Subcutaneous adipose tissue (tissue), 4 donors: ENCODE measurements around the gene CCDC149. TPM values are rescaled to one million over a fixed set of nuclear protein-coding genes. Genes with fewer than 3 reads are reported as not detected.

ENCODE experiments used
- CTCF ChIP-seq: fragments of 450-650 bp; IDR thresholded peaks from one replicate; pipeline ENCODE4 v1.5.1; 2016; ENCODE audit warnings: low read depth, mild to moderate bottlenecking, control low read depth, antibody characterized with exemption, moderate library complexity
- total RNA-seq, 4 donors: library from RNA; depleted of rRNA; stranded (reverse); fragments of >200 nt; gene quantifications; one replicate each; pipeline ENCODE4 v1.1.0, GENCODE V29; 2016

Gene CCDC149
- total RNA-seq, 4 donors from 2014 or later = 15.5 to 20.3 (median 18.0) TPM

GRCh38 chr4:24805566-24805965, 107.3 kb downstream of the CCDC149 start:
- TF ChIP-seq CTCF = no peak

GRCh38 chr4:24805067-24805466, 107.8 kb downstream of the CCDC149 start:
- TF ChIP-seq CTCF = no peak

GRCh38 chr4:24802648-24803047, 110.2 kb downstream of the CCDC149 start:
- no peak for TF ChIP-seq CTCF

GRCh38 chr4:24801136-24801855, 111.5 kb downstream of the CCDC149 start:
- TF ChIP-seq CTCF = no peak

- TF ChIP-seq CTCF = no peak
These were observed 112.4 kb downstream of the CCDC149 start for GRCh38 chr4:24800325-24800895.

DNA sequence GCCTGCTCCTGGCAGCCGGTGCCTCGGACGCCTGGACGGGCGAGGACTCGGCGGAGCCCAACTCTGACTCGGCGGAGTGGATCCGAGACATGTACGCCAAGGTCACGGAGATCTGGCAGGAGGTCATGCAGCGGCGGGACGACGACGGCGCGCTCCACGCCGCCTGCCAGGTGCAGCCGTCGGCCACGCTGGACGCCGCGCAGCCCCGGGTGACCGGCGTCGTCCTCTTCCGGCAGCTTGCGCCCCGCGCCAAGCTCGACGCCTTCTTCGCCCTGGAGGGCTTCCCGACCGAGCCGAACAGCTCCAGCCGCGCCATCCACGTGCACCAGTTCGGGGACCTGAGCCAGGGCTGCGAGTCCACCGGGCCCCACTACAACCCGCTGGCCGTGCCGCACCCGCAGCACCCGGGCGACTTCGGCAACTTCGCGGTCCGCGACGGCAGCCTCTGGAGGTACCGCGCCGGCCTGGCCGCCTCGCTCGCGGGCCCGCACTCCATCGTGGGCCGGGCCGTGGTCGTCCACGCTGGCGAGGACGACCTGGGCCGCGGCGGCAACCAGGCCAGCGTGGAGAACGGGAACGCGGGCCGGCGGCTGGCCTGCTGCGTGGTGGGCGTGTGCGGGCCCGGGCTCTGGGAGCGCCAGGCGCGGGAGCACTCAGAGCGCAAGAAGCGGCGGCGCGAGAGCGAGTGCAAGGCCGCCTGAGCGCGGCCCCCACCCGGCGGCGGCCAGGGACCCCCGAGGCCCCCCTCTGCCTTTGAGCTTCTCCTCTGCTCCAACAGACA, 113.1 kb downstream of the CCDC149 start:
- TF ChIP-seq CTCF = no peak

- TF ChIP-seq CTCF = no peak
These were observed 113.7 kb downstream of the CCDC149 start for GRCh38 chr4:24799196-24799543.
